ENCODE measurements around the gene PRDM16.

Gene PRDM16

GRCh38 chr1:3174487-3175247 is 105.7 kb downstream of the PRDM16 start:
- no peak for DNase-seq (ENCODE audit: extremely low read depth in 1 of 2, low read depth in 1 of 2)

GRCh38 chr1:3175486-3175885 is 106.5 kb downstream of the PRDM16 start:
- DNase-seq (ENCODE audit: extremely low read depth in 1 of 2, low read depth in 1 of 2), result no peak

GRCh38 chr1:3176028-3176427 is 107.0 kb downstream of the PRDM16 start:
- DNase-seq (ENCODE audit: extremely low read depth in 1 of 2, low read depth in 1 of 2), result no peak

- no peak for DNase-seq (ENCODE audit: extremely low read depth in 1 of 2, low read depth in 1 of 2)
These were observed 107.8 kb downstream of the PRDM16 start for GRCh38 chr1:3176820-3177219.

GRCh38 chr1:3178279-3178678 is 109.3 kb downstream of the PRDM16 start:
- DNase-seq (ENCODE audit: extremely low read depth in 1 of 2, low read depth in 1 of 2), result no peak

- no peak for DNase-seq (ENCODE audit: extremely low read depth in 1 of 2, low read depth in 1 of 2)
These were observed 110.5 kb downstream of the PRDM16 start for GRCh38 chr1:3179471-3179870.

- no peak for DNase-seq (ENCODE audit: extremely low read depth in 1 of 2, low read depth in 1 of 2)
These were observed 111.9 kb downstream of the PRDM16 start for GRCh38 chr1:3180915-3181314.

GRCh38 chr1:3181956-3182355 is 113.0 kb downstream of the PRDM16 start:
- no peak for DNase-seq (ENCODE audit: extremely low read depth in 1 of 2, low read depth in 1 of 2)

- DNase-seq (ENCODE audit: extremely low read depth in 1 of 2, low read depth in 1 of 2), result no peak
These were observed 114.4 kb downstream of the PRDM16 start for GRCh38 chr1:3183411-3183810.

- no peak for DNase-seq (ENCODE audit: extremely low read depth in 1 of 2, low read depth in 1 of 2)
These were observed 114.8 kb downstream of the PRDM16 start for GRCh38 chr1:3183813-3184212.

GRCh38 chr1:3184666-3185065 is 115.7 kb downstream of the PRDM16 start:
- no peak for DNase-seq (ENCODE audit: extremely low read depth in 1 of 2, low read depth in 1 of 2)

- no peak for DNase-seq (ENCODE audit: extremely low read depth in 1 of 2, low read depth in 1 of 2)
These were observed 117.0 kb downstream of the PRDM16 start for GRCh38 chr1:3185896-3186525.

GRCh38 chr1:3186526-3186921 is 117.5 kb downstream of the PRDM16 start:
- no peak for DNase-seq (ENCODE audit: extremely low read depth in 1 of 2, low read depth in 1 of 2)

GRCh38 chr1:3187415-3188149 is 118.6 kb downstream of the PRDM16 start:
- no peak for DNase-seq (ENCODE audit: extremely low read depth in 1 of 2, low read depth in 1 of 2)

GRCh38 chr1:3188150-3188971 is 119.4 kb downstream of the PRDM16 start:
- DNase-seq (ENCODE audit: extremely low read depth in 1 of 2, low read depth in 1 of 2), result no peak

GRCh38 chr1:3190256-3191041 is 121.4 kb downstream of the PRDM16 start:
- no peak for DNase-seq (ENCODE audit: extremely low read depth in 1 of 2, low read depth in 1 of 2)

- no peak for DNase-seq (ENCODE audit: extremely low read depth in 1 of 2, low read depth in 1 of 2)
These were observed 123.4 kb downstream of the PRDM16 start for GRCh38 chr1:3192361-3192760.

- no peak for DNase-seq (ENCODE audit: extremely low read depth in 1 of 2, low read depth in 1 of 2)
These were observed 123.8 kb downstream of the PRDM16 start for GRCh38 chr1:3192825-3193224.

- DNase-seq (ENCODE audit: extremely low read depth in 1 of 2, low read depth in 1 of 2), result no peak
These were observed 124.8 kb downstream of the PRDM16 start for GRCh38 chr1:3193811-3194210.

- no peak for DNase-seq (ENCODE audit: extremely low read depth in 1 of 2, low read depth in 1 of 2)
These were observed 125.9 kb downstream of the PRDM16 start for GRCh38 chr1:3194760-3195479.

Data from activated CD8-positive, alpha-beta memory T cell treated with anti-CD3 and anti-CD28 coated beads for 1 hour (primary cell).